Dermis blood vessel endothelial cell (primary cell): Measurements from ENCODE around the gene HOXA5. TPM values are rescaled to one million over a fixed set of nuclear protein-coding genes. Genes with fewer than 3 reads are reported as not detected.

Experiments
- DNase-seq: peaks from one replicate; pipeline ENCODE4 v3.0.0; 2010
- total RNA-seq: library from RNA; depleted of rRNA; stranded (reverse); fragments of >200 nt; gene quantifications from 2 replicates; pipeline ENCODE4 v1.2.3, GENCODE V29; 2014

HOXA5 gene
- total RNA-seq, 1 donor from 2014 or later = 6.1 TPM

DNA sequence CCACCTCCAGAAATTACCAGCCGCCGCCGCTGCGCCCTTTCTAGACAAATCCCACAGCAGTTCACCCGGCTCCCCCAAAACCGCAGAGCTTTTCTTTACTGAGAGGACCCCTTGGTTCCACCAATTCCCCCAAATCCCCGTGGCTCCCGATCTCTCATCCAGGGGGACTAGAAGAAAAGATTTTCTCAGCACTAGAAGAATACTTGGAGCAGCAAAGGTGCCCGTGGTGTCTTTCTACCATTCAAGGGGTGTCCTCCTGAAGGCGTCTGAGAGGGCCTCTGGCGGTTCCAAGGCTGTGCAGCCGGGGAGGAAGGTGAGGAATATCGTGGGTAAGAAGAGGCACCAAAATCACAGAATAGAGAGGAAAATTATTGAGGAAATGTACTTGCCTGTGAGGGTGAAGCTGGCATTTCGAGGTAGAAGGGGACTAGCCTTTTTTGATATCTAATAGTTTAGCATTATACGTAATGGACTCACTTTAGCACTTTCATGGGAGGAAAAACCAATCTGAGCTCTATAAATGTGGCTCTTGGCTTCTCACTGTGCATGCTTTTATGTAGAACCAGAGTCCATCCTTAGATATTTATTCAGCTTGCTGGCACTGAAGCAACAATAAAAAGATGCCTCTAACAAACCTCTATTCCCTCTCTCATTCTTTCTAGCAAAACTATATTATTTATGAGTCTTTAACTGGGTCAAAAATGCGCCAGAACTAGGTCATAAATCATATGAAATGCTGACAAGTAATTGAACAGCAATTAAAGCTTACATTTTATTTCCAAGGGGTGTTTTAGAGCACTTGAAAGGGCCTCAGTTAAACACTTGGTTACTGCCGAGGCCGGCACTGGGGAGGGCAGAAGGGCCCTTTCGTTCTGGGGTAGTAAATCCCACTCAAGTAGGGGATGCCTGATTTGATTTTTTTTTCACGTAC, 27.2 kb downstream of the HOXA5 start:
- DNase-seq = no peak

DNA sequence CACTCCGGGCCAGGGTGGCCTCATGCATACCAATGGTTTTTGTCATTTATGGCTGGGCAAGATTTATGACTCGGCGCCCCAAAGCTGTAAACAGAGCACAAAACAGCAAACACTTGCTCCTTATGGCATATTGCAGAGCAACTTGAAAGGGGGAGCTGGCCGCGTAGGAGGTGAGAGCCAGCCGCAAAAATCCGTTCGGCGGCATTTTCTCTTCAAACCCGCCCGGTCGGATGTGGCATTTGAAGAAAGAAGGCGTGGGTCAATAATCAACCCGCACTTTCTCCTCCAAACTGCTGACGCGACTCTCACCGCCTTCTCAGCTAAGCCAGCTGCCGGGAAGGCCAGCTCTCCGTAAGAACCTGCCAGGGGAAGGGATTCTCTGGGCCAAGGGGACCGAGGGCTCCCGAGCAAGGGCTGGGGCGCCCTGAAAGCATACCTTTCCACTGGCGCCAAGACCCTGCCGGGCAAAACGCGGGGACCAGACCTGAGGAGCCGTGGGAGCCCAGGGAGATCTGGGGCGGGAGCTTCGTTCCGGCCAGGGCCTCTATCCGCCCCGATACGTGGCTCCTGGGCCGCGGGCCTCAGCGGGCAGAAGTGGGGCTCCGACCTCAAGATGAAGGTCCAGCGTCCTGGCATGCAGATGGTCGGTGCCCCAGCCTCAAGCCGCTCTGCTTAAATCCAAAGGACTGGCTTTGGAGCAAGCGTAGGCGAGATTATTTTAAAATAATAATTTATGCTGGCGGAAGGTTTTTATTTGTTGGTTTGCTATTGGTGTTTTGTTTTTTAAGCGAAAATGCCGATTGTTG, 28.1 kb downstream of the HOXA5 start:
- DNase-seq = no peak

DNA sequence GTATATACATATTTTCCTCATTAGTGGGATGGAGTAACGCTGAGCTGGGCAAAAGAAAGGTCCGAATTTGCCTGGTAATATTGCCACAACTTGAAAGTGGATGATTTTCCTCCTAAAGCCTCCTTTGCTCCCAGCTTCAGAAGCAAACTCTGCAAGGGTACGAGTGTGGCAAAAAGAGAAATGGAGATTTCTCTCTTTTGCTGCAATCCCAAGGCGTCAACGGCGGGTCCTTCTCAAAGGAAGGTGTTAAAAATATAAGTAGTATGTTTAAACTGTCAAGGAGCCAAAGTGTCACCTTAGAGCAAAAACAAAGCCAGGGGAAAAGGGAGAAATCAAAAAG, 28.6 kb downstream of the HOXA5 start:
- no peak for DNase-seq

DNA sequence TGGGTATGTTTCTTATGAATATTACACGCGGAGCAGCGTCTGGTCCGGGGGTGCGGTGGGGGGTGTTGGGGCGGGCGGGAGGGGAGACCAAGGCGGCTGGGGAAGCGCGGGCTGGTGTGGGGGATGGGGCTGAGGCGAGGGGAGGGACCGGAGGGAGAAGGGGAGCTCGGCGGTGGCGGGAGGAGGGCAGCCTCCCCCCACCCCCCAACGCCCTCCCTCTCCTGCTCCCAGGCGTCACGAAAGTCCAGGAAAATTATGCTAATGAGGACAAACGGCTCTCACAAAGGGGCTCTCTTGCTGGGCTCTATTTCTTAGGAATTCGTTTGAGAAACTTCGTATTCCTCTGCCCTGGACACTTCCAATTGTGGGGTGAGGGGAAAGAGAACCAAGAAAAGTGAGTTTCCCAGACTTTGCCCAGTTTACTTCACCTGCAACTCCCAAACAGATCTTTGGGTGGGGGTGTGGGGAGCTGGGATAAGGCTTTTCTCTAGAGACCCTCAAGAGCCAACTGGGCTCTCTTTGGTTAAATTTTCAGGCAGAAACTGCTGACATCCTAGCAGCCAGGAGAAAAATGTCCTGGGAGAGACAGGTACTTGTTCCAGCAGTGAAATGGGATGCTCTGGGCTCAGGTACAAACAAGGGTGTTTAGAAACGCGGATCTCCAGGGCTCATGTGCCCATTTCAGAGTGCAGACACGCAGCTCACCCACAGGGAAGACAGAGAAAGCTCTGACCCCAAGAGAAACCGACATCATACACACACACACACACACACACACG, 29.3 kb downstream of the HOXA5 start:
- DNase-seq = peak; percentile 63

DNA sequence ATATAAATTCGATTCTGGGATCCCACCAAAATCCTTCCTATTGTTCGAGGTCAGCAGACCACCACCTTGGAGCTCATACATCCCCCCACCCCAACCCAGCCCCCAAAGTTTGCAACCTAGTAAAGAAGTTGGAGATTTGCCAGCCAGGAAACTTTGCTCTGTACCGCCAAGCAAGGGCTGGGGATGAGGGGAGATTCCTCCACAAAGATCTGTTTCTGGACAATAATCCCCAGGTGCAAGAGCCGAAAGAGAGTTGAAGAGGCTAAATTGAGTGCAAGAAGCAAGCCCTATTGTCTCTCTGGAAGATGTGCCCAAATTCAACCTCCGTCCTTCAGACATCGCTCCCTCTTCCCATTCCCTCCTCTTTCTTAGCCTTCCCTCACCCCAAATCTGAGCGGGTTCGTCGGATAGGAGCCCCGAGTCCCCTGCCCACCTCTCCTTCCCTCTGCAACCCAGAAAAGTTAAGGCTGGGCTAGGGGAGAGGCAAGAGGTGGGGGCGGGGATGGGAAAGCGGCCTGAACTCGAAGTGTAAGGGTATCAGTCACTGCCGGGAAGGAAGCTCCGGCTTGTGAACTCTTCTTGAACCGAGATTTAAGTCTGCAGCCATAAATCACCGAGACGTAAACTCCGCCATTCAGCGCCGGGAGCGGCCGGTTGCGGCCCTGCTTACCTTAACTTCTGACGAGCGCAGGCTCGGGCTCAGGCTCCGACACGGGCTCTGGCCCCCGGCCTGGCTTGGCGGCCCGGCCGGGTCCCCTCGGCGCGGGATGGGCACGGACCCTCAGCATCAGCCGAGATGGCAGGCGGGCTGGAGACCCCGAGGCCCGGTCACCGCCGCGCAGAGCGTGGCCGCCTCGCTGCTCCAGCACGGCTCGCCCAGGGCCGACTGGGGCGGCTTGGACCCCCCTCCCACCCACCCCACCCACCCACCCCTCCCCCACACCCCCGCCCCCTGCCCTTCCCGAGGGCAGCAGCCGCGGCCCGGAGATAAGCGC, 30.2 kb downstream of the HOXA5 start:
- DNase-seq = peak; percentile 94

DNA sequence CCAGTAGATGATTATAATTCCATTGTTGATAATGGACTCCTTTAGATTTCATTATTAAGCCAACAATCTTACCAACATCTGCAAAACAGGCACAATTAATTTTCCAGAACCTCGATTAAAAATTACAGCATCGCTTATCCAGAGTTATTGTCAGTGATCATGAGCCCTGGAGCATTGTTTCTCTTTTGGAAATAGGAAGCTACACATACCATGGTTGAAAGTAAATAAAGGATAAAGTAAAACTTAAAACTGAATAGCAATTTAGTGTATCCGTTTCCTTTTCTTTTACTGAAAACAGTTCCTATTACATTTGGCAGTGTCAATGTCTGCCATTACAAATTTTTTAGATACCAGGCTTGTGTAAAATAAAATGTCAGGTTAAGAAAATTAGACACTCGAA, 31.1 kb downstream of the HOXA5 start:
- peak; percentile 37 for DNase-seq

DNA sequence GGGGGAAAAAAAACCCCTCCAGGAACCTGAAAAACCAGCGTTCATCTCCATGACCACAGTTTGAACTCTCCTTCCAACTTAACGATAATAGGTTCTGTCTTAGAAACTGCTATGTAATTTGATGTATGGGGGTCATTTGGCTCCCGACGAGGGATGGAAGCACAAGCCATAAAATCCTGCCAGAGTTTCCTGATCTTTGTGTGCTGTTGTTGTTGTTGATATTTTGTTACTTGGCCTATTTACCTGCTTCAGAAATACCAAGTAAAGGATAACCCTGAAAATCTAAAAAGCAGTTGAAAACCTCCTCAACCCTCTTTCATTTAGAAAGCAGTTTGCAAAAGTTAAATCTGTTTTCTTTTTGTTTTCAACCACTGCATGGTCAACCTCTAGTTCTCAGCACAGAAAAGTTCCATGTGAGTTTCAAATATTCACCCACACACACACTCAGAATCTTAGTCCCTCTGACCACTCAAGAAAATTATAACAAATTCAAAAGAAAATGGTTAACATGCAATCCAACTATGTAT, 31.7 kb downstream of the HOXA5 start:
- peak; percentile 18 for DNase-seq

DNA sequence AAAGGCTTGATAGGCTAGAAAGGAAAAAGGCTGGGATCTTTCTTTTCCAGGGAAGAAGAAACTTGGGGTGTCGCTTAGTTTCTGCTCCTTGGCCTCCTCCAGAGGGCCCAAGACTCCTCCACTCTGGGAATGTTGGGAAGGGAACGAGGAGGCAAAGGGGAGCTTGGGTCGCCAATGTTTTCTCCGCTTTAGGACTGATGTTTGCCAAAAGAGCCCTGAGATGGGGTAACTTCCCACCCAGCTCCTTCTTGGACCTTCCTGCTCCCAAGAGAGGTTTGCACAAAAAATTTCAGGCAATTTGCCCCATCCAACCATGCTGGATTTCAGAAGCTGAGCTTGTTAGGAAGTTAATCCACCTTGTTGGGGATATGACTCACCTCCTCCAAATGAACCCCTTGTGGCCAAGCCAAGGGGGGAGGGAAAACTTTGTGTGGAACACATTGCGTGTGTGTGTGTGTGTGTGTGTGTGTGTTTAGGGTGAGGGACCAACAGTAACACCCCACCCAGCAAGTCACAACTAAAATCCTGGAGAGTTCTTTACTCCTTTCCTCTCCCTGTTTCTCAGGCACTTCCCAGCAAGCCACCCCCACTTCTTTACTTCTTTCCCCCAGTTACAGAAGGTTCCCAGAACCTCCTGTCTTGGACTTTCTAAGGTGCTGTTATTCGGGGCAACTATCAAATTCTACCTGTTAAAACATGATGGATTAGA, 32.3 kb downstream of the HOXA5 start:
- DNase-seq = peak; percentile 79

DNA sequence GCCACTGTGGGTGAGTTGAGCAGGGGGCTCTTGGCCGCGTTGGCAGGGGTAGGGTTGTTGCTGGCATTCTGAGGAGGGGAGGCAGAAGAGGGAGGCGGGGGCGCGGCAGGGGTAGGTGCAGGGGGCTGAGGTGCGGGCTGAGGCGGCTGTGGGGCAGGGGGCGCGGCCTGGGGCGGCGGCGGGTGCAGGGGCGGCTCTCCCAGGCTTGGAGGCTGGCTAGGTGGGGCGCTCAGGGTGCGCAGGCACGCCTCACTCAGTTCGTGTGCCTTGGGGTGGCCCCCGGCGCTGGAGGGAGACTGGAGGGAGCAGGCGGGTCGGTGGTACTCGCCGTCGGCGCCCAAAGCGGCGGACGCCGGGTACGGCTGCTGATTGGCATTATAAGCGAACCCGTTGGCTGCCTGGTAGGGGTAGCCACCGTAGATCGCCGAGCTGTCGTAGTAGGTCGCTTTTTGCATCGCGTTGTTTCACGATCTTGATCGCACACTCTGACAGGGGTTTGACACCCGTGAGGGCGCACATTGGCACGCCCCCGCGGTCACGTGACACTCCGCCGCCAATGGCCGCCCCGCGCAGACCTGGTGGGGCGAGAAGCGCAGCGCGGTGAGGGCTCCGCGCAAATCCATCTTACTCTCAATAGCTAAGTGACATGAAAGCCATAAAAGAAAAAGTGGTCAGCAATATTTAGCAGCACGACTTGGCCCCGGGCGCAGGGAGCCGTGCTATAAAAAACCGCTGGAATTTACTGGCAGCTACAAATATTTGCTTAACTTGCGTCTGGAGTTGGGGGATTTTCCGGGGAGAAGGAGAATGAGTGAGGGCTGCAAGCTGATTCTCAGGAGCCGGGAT, 33.1 kb downstream of the HOXA5 start:
- DNase-seq = no peak

DNA sequence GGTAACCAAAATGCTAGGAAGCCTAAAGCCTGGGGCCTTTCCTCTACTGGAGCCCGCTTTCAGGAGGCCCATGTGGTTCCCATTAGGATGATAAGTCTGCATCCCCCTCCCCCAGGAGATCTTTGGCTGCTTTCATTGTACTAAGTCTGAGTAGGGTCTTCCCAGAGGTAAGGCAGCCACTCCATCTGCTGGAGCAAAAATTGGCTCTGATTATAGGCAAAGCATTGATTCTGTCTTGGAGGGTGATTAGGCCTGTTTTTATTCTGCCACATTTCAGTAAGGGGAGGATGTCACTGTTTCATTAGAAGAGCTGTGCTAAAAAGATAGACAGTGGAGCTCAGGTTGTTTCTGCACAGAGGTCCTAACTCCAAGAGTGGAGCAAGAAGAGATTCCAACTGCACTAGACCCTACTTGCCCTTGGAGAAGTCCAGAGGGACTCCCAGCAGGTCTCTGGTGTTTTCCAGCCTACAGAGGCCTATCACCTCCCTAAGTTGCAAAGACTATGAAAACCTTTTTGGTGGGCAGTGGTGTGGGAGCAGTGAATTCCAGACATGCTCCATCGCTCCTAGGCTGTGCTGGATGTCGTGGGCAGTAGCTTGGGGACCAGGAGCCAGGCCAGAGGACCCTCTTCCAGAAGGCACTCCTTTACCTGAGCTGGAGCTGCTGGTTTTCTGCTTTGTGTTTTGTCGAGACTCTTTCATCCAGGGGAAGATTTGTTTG, 33.9 kb downstream of the HOXA5 start:
- no peak for DNase-seq

DNA sequence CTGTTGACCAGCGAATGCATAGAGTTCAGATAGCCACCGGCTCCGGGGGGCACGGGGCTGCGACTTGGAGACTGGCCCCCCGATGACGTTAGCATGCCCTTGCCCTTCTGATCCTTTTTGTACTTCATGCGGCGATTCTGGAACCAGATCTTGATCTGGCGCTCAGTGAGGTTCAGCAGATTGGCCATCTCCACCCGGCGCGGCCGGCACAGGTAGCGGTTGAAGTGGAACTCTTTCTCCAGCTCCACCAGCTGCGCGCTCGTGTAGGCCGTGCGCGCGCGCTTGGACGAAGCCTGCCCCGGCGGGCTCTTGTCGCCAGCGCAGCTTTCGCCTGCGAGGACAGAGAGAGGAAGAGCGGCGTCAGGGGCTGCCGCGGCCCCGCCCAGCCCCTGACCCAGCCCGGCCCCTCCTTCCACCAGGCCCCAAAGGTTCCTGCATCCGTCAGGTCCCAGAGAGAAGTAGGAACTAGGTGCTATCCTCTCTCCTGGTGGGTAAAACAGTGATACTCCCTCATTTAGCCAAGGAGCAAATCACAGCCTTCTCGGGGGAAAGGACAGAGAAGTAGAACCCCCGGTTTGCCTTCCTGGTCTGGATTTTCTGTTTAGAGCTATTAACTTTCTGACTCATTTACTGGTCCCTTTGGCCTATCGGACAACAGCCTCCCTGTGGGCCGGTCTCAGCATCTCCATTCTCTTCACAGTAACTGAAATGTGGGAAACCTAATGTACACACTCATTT, 34.9 kb downstream of the HOXA5 start:
- peak; percentile 76 for DNase-seq

DNA sequence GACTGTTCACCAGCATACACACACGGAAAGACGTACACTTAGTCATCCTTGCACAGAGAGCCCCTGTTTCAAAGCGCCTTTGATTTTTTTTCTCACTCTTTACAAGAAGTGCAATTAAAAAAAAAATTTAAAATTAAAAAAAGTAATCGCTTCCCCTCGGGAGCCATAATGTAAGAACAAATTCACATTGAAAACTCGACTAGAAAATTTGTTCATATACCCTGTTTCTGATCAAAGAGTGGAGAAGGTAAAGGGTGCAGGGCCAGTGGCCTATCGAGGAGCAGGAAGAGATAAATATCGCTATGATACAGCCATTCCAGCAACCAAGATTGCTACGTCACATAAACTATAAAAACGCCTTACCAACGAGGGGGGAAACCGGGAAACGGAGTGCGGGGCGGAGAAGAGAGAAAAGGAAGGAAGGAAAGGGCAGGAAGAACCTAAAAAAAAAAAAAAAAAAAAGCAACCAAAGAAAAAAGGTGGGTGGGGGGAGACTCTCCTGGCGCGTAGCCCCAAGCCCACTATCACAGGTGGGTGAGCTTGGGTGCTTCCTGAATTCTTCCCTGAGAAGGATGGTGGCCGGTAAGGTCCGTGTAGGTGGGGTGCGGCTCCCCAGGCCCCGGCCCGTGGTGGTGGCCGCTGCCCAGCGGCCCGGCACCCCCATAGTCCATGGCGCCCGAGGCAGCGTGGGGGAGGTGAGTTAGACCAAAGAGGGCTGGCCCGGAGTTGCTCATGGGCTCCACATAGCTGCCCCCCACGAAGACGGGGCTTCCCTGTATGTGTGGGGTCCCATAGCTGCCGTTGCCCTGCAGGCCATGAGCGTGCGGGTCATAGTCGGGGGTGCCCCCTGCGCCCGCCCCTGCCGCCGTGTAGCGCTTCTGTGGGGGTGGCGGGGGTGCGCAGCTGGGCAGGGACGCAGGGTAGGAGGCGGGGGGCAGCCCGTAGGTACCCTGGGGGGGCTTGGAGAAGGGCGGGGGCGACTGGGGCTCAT, 35.8 kb downstream of the HOXA5 start:
- peak; percentile 43 for DNase-seq

DNA sequence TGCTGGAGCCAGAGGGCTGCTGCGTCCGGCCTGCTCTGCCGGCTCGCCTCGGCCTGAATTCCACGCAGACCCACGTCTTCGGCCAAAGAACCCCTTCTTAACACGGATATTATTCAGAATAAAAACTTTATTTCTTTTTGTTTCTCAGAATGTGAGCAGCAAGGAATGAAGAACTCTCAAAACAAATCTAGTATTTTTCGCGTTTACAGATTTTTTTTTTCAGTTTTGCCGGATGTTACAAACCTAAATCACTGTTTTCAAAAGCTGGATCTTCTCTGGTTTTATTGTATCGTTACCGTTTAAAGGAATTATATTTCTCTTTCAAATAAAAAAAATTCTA, 36.6 kb downstream of the HOXA5 start:
- DNase-seq = no peak

DNA sequence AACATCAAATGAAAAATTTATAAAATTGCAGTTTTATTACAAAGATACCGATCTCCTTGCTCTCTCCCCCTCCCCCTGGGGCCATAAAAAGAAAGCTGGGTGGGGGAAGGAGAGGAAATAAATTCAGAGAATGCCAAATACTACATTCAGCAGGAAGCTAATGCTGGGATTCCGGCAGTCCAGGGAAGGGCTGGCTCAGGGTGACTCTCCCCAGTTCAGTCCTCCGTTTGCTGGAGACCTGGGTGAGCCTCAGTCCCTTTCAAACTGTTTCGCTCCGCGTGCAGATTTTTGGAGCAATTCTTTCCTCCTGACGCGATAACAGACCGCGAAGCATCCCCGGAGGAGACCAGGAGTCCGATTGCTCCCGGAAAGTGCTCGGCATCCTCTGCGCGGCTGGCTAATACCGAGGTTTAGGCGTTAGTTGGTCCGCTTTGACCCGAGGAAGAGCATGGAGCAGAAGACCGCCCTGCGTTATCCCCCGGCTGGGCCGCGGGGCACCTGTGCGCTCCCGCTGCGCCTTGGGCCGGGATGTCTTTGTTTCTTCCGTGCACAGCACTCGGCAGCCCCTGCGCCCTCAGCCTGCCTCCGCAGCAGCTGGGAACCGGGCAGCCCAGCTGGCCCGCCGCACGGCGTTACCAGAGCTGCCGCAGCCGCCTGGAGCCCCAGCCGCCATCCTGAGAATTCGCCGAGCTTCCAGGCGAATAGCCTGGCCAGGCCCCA, 37.1 kb downstream of the HOXA5 start:
- peak; percentile 69 for DNase-seq

DNA sequence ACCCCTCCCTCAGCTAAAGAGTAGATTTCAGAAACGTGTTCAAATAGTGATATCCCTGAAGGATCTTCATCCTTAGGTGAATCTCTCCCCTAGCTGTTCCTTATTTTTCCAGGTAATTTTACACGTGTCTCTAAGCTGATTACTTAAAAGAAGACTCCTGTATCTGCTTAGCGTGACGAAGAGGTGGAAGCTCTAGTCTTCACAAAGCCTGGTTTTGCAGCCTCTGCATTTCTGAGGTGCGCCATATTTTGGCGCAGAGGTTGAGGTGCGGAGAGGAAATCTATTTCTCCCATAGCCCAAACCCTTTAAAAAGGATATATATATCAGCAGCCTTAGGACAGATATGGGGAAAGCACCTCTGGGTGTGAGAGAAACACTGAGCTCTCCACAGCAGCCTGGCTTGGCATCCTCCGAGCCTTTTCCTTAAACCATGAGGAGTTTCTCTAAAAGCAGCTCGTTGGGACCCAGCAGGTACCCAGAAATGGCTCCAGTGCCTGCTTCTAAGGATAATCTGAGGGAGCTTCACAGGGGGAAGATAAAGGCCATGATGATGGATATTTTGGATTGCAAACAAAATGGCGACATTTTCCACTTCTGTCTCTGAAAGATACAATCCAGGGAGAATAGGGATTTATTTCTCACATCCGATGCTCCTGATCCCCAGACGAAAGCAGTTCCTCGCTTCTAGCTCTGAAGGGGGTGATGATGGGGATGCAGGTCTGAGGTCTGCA, 38.0 kb downstream of the HOXA5 start:
- no peak for DNase-seq
